ENCODE data around the gene KIR2DL3. TPM values are rescaled to one million over a fixed set of nuclear protein-coding genes. Genes with fewer than 3 reads are reported as not detected.
"Not testable (repeated sequence)": the region's sequence is repeated elsewhere in the genome, so short reads cannot be mapped to it uniquely, and the experiment has no call there.

Gene KIR2DL3
- not detected for total RNA-seq

DNA sequence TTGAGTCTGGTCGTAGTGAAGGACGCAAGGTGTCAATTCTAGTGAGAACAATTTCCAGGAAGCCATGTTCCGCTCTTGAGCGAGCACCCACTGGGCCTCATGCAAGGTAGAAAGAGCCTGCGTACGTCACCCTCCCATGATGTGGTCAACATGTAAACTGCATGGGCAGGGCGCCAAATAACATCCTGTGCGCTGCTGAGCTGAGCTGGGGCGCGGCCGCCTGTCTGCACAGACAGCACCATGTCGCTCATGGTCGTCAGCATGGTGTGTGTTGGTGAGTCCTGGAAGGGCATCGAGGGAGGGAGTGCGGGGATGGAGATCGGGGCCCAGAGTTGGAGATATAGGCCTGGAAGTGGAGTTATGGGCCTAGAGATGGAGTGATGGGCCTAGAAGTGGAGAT, at the start of gene KIR2DL3:
Gene KIR2DL3, plus strand, starts transcription at position 208 of the 400 bp plus-strand sequence. Its CDS starts 33 bp downstream, at position 241.
- H3K4me1 ChIP-seq; ATAC-seq; DNase-seq; H3K4me3 ChIP-seq; H3K36me3 ChIP-seq (replicated peaks in 1 of 2; ENCODE audit: insufficient read depth in 1 of 2, low read depth in 2 of 2); H3K27me3 ChIP-seq; H3K27ac ChIP-seq; H3K9me3 ChIP-seq; intact Hi-C loops (cut with DNase I): not testable (repeated sequence)
- WGBS, 2 donors: 77 to 84% methylated on average over 15 to 16 of the region's 16 CpGs

DNA sequence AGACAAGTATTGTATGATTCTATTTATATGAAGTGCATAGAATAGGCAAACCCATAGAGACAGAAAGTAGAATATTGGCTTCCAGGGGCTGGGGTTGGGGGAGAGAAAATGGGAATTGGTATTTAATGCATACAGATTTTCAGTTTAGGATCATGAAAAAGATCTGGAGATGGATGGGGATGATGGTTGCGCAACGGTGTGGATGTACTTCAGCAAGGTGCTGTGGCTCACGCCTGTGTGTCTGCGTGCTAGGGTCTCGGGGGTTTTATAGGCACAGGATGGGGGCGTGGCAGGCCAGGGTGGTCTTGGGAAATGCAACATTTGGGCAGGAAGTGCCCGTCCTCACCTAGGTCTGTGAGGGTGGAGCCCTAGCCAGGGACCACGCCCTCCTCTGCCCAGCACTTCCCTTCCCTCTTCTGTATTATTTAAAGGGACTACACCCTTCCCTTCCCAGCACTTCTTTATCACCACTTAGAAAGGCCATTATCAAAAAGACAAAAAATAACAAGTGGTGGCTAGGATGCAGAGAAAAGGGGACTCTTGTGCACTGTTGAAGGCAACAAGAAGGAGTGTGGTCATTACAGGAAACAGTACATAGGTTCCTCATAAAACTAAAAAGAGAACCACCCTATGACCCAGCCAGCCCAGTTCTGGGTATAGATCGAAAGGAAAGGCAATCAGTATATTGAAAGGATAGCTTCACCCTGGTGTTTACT, 46.6 kb upstream of the KIR2DL3 start:
- intact Hi-C loops (cut with DNase I): no loop called here
- no peaks in the 10 kb centered on the region for H3K36me3 ChIP-seq (replicated peaks in 1 of 2; ENCODE audit: insufficient read depth in 1 of 2, low read depth in 2 of 2)
- ATAC-seq (no peak), DNase-seq (no peak)
- no peaks in the 10 kb centered on the region for H3K9me3 ChIP-seq
- 40 to 53% methylated on average over 9 of the region's 9 CpGs for WGBS, 2 donors
- H3K4me3 ChIP-seq: no peak overlapping the region
- TF ChIP-seq, protein P1, sequence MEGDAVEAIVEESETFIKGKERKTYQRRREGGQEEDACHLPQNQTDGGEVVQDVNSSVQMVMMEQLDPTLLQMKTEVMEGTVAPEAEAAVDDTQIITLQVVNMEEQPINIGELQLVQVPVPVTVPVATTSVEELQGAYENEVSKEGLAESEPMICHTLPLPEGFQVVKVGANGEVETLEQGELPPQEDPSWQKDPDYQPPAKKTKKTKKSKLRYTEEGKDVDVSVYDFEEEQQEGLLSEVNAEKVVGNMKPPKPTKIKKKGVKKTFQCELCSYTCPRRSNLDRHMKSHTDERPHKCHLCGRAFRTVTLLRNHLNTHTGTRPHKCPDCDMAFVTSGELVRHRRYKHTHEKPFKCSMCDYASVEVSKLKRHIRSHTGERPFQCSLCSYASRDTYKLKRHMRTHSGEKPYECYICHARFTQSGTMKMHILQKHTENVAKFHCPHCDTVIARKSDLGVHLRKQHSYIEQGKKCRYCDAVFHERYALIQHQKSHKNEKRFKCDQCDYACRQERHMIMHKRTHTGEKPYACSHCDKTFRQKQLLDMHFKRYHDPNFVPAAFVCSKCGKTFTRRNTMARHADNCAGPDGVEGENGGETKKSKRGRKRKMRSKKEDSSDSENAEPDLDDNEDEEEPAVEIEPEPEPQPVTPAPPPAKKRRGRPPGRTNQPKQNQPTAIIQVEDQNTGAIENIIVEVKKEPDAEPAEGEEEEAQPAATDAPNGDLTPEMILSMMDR (IDR thresholded peaks at IDR 0.05): no peak
- TF ChIP-seq POLR2A (IDR thresholded peaks at IDR 0.05): no peak
- H3K4me1 ChIP-seq: no peaks in the 10 kb centered on the region
- H3K27ac ChIP-seq: no peak overlapping the region
- no peaks in the 10 kb centered on the region for H3K27me3 ChIP-seq

DNA sequence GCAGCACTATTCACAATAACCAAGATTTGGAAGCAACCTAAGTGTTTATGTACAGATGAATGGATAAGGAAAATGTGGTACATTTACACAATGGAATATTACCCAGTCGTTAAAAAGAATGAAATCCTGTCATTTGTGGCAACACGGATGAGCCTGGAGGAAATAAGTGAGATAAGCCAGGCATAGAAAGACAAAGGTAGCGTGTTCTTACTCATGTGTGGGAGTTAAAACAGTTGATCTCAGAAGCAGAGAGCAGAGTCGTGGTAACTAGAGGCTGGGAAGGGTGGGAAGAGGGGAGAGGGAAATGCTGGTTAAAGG, 46.1 kb upstream of the KIR2DL3 start:
- no peak for TF ChIP-seq POLR2A (IDR thresholded peaks at IDR 0.05)
- DNase-seq (no peak), ATAC-seq (no peak)
- Histone ChIP-seq H3K4me1 (no peaks in the 10 kb centered on the region), H3K27me3 (no peaks in the 10 kb centered on the region), H3K27ac (no peak overlapping the region), H3K4me3 (no peak overlapping the region), H3K9me3 (no peaks in the 10 kb centered on the region), H3K36me3 (replicated peaks in 1 of 2; ENCODE audit: insufficient read depth in 1 of 2, low read depth in 2 of 2) (no peaks in the 10 kb centered on the region)
- intact Hi-C loops (cut with DNase I): no loop called here
- WGBS, 2 donors: 43 to 45% methylated on average over 4 of the region's 4 CpGs

DNA sequence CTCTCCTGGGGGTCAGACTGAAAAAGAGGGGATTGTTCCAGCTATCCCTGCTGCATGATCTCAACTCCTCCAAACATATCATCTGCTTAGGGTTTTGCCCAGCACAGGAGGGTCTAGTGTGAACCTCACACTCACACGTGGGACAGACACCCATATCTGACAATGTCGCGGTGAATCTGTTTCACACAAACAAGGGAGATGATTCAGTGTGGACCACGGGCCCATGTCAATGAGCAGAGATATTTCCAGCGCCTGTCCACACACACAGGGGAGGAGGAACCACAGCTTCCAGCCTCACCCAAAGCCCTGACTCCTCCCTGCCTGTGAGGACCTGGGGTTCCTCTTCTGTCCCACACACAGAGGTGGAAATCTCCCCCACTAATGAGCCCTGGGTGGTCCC, 43.7 kb upstream of the KIR2DL3 start:
- Histone ChIP-seq H3K36me3 (replicated peaks in 1 of 2; ENCODE audit: insufficient read depth in 1 of 2, low read depth in 2 of 2) (no peaks in the 10 kb centered on the region), H3K9me3 (no peaks in the 10 kb centered on the region), H3K4me1 (no peaks in the 10 kb centered on the region), H3K4me3 (no peak overlapping the region), H3K27ac (no peak overlapping the region), H3K27me3 (no peaks in the 10 kb centered on the region)
- 53 to 55% methylated on average over 2 to 5 of the region's 5 CpGs for WGBS, 2 donors
- TF ChIP-seq POLR2A (IDR thresholded peaks at IDR 0.05): no peak
- TF ChIP-seq, protein P1 (IDR thresholded peaks at IDR 0.05): no peak
- intact Hi-C loops (cut with DNase I): no loop called here
- no peak for DNase-seq
- no peak for ATAC-seq

DNA sequence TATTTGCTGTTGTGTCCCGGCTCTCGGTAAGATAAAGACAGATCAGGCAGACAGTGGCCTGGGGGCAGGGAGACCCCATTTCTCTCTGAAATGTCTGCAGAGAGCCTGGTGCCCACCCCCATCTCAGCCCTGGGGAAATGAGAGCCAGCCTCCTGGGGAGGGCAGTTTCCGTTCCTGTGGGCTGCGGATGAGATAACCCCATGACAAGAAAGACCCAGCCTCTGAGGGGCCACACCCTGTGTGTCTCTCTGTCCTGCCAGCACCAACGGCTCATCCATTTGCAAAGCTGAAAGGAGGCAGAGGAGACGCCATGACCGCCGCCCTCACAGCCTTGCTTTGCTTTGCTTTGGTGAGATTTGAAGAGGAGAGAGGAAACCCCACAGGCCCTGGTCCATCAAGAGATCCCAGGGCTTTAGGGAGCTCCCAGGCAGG, 42.2 kb upstream of the KIR2DL3 start:
- 56 to 60% methylated on average over 6 to 8 of the region's 8 CpGs for WGBS, 2 donors
- no peak for TF ChIP-seq POLR2A (IDR thresholded peaks at IDR 0.05)
- TF ChIP-seq, protein P1 (IDR thresholded peaks at IDR 0.05): no peak
- Histone ChIP-seq H3K9me3 (no peaks in the 10 kb centered on the region), H3K4me3 (no peak overlapping the region), H3K27me3 (no peaks in the 10 kb centered on the region), H3K27ac (no peak overlapping the region), H3K4me1 (no peaks in the 10 kb centered on the region), H3K36me3 (replicated peaks in 1 of 2; ENCODE audit: insufficient read depth in 1 of 2, low read depth in 2 of 2) (no peaks in the 10 kb centered on the region)
- ATAC-seq (no peak), DNase-seq (no peak)
- intact Hi-C loops (cut with DNase I): no loop called here

DNA sequence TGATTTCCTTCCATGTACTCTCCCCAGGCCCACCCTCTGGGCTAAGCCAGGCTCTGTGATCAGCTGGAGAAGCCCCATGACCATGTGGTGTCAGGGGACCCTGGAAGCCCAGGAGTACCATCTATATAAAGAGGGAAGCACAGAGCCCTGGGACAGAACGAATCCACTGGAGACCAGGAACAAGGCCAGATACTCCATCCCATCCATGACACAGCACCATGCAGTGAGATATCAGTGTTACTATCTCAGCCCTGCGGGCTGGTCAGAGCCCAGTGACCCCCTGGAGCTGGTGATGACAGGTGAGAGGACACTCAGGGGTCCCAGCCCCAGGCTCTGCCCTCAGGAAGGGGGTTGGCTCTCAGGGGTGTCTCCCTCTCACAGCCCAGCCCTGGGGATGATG, 41.5 kb upstream of the KIR2DL3 start:
- 12% methylated on average over 2 of the region's 2 CpGs; no CpG with 5 or more reads in 1 of the 2 donors for WGBS, 2 donors

DNA sequence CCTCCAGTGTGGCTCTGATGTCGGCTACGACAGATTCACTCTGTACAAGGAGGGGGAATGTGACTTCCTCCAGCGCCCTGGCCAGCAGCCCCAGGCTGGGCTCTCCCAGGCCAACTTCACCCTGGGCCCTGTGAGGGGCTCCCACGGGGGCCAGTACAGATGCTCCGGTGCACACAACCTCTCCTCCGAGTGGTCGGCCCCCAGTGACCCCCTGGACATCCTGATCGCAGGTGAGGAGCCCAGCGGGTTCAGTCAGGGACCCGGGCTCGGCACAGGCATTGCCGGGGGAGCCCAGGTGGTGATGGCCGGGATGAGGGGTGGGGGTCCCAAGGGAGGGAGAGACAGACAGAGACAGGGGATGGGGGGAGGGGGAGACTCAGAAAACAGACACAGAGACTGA, 40.6 kb upstream of the KIR2DL3 start:
- H3K4me3 ChIP-seq; H3K27ac ChIP-seq; H3K27me3 ChIP-seq; H3K36me3 ChIP-seq (replicated peaks in 1 of 2; ENCODE audit: insufficient read depth in 1 of 2, low read depth in 2 of 2); H3K4me1 ChIP-seq; DNase-seq; intact Hi-C loops (cut with DNase I); H3K9me3 ChIP-seq; ATAC-seq: not testable (repeated sequence)
- WGBS, 2 donors: 59 to 72% methylated on average over 2 to 11 of the region's 13 CpGs

More for the DNA sequence above, 41.5 kb upstream of the KIR2DL3 start:
- Histone ChIP-seq H3K27ac (no peak overlapping the region), H3K9me3 (no peaks in the 10 kb centered on the region), H3K36me3 (replicated peaks in 1 of 2; ENCODE audit: insufficient read depth in 1 of 2, low read depth in 2 of 2) (no peaks in the 10 kb centered on the region), H3K27me3 (no peaks in the 10 kb centered on the region), H3K4me3 (no peak overlapping the region), H3K4me1 (no peaks in the 10 kb centered on the region)
- DNase-seq (no peak), ATAC-seq (no peak)
- intact Hi-C loops (cut with DNase I): no loop called here
- TF ChIP-seq, protein P1 (IDR thresholded peaks at IDR 0.05): no peak
- no peak for TF ChIP-seq POLR2A (IDR thresholded peaks at IDR 0.05)
